ENCODE results near the gene GPR132.
"Not testable (repeated sequence)": the region's sequence is repeated elsewhere in the genome, so short reads cannot be mapped to it uniquely, and the experiment has no call there.

Gene GPR132

DNA sequence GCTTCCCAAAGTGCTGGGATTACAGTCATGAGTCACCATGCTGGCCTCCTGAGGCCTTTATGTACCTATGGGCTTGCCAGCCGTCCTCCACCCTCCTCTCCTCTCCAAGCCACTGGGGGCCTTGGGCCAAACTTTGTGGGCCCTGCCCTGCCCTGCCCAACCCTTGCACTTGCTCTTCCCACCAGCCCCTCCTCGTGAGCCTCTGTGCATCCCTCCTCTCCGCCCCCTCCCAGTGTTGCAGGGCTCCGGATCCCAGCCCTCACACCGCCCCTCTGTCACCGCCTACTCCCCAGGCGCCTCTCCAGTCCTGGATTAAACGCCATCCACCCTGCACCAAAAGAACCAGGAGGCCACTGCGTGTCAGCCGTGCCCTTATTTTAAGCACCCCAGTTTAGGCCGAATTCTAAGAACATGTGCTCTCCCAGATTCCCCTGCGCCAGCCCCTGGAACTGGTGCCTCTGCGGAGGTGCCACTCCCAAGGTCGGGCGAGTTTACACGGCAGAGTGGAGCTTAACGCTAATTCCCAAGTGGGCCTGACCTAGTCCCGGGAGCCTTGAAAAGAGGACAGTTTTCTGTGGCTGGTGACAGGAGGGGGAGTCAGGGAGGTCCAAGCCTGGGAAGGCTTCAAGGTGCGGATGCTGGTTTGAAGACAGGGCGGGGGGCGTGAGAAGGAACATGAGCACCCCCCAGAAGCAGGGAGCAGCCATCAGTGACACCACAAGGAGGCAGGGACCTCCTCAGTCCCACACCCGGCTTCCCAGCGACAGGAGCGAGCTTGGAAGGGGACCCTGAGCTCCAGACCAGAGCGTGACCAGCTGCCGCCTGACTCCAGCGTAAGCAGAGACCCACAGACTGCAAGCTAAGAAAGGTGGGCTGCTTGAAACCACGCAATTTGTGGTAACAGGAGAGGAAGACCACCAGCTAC is 23.1 kb downstream of the GPR132 start:
- DNase-seq (ENCODE audit: low spot score): no peak

DNA sequence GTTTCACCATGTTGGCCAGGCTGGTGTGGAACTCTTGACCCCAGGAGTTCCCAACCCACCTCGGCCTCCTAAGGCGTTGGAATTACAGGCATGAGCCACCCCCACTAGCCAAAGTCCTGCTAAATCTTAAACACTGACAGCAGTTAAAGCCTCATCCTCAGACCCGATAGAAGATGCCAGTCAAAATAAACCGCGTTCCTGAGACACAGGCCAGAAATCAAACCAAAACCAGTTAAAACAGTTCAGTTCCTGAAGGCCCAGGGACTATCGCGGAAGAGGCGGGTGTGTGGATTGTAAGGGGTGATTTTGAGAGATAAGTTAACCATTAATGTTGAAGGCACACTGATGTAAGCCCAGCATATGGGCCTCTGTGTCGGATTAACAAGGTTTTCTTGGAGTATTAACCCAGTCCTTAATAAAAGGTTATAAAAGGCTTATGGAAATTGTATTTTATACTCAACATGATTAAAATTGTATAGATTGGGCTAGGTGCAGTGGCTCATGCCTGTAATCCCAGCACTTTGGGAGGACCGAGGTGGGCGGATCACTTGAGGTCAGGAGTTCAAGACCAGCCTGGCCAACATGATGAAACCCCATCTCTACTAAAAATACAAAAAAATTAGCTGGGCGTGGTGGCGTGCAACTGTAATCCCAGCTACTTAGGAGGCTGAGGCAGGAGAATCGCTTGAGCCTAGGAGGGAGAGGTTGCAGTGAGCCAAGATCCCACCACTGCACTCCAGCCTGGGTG is 25.6 kb downstream of the GPR132 start:
- no peak for DNase-seq (ENCODE audit: low spot score)

GRCh38 chr14:105035616-105036015 is 29.6 kb downstream of the GPR132 start:
- not testable (repeated sequence) for DNase-seq (ENCODE audit: low spot score)

GRCh38 chr14:105034315-105035039 is 30.8 kb downstream of the GPR132 start:
- no peak for DNase-seq (ENCODE audit: low spot score)

DNA sequence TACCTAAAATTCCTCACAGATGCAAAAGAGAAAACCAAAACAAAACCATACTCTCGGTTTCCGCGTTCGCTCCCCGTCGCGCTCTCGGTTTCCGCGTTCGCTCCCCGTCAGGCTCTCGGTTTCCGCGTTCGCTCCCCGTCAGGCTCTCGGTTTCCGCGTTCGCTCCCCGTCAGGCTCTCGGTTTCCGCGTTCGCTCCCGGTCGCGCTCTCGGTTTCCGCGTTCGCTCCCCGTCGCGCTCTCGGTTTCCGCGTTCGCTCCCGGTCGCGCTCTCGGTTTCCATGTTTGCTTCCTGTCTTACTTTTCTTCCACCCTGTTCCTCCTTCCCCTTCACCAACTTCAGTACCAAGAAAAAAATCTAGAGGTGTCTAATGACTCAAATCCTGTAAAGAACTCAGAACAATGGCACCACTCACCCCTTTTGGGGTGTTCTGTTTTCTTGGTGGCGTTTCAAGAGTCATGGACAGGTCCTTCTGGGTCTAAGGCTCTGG is 31.8 kb downstream of the GPR132 start:
- DNase-seq (ENCODE audit: low spot score): not testable (repeated sequence)

GRCh38 chr14:105032451-105032901 is 32.8 kb downstream of the GPR132 start:
- DNase-seq (ENCODE audit: low spot score): not testable (repeated sequence)

DNA sequence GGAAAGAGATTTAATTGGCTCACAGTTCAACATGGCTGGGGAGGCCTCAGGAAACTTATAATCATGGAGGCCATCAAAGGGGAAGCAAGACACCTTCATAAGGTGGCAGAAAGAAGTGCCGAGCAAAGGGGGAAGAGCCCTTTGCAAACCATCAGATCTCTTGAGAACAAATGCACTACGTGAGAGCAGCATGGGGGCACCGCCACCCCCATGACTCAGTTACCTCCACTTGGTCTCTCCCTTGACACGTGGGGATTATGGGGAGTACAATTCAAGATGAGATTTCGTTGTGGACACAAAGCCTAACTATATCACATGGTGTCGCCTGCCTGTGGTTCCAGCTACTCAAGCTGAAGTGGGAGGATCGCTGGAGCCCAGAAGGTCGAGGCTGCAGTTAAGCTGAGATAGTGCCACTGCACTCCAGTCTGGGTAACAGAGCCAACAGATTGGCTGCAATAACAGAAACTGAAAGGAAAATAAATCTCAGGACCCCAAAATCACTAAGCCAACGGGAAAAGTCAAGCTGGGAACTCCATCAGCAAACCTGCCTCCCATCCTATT is 34.3 kb downstream of the GPR132 start:
- DNase-seq (ENCODE audit: low spot score): no peak

GRCh38 chr14:105030194-105030593 is 35.0 kb downstream of the GPR132 start:
- no peak for DNase-seq (ENCODE audit: low spot score)

GRCh38 chr14:105029402-105029801 is 35.8 kb downstream of the GPR132 start:
- DNase-seq (ENCODE audit: low spot score): no peak

DNA sequence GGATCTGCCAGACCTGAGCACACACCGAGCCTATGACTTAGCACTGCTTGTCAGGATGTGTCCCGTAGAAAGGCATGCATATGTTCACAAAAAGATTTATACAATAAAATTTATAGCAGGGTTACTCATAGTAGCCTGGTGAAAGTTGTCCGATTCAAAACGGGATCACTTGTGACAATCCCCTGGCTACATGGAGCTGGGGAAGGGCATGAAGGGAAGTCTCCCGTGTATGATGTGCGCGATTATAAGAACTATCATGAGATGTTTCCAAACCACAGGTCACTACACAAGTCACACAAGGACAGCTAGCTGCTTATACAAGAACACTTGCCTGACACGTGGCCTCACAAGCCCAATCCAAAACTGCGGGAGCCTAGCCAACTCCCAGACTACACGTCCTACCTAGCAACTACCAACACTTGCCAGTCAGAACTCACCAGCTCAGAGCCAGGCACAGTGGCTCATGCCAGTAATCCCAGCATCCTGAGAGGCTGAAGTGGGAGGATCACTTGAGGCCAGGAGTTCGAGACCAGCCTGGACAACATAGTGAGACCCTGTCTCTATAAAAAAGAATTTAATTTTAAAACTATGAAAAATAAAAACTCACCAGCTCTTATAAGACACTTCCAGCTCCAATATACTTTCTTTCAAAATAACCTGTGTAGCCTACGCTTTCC is 36.8 kb downstream of the GPR132 start:
- no peak for DNase-seq (ENCODE audit: low spot score)

DNA sequence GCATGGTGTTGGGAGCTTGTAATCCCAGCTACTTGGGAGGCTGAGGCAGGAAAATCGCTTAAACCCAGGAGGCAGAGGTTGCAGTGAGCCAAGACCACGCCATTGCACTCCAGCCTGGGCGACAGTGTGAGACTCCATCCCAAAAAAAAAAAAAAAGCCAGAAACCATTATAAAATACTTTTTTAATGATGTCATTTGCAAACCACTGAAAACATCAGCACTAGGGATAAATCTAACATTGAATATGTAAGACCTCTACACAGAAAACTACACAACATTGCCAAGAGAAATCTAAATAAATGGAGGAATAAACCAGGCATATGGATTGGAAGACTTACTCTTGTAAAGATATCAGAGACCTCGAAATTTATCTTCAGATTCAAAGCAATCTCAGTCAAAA is 37.5 kb downstream of the GPR132 start:
- not testable (repeated sequence) for DNase-seq (ENCODE audit: low spot score)

DNA sequence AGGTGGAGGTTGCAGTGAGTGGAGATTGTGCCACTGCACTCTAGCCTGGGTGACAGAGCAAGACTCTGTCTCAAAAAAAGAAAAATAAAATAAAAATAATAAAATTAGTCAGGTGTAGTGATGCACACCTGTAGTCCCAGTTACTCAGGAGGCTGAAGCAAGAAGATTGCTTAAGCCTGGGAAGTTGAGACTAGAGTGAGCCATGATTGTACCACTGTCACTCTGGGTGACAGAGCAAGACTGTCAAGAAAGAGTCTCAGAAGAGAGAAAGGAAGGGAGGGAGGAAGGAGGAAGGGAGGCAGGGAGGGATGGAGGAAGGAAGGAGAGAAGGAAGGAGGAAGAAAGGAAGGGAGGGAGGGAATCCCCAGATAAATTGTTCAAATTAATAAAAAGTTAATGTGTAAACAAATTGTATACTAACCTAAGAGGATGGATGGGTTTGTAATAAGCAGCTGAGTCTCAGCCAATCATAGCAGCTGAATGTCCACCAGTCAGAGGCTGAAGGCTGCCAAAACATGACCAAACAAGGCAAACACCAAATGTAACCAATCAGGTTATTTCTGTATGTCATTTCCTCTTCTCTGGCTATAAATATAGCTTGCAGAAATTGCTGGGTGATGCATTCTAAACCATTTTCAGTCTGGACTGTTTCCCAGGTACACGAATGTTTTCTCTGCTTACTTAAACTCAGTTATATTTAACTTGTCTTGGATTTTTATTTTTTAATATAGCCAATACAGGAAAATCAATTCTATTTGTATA is 38.2 kb downstream of the GPR132 start:
- DNase-seq (ENCODE audit: low spot score): peak; percentile 43

GRCh38 chr14:105026033-105026785 is 39.0 kb downstream of the GPR132 start:
- DNase-seq (ENCODE audit: low spot score): no peak

- no peak for DNase-seq (ENCODE audit: low spot score)
Measured at GRCh38 chr14:105025429-105025828, 39.8 kb downstream of the GPR132 start.

- peak; percentile 44 for DNase-seq (ENCODE audit: low spot score)
Measured at GRCh38 chr14:105023791-105024480, 41.3 kb downstream of the GPR132 start.

DNA sequence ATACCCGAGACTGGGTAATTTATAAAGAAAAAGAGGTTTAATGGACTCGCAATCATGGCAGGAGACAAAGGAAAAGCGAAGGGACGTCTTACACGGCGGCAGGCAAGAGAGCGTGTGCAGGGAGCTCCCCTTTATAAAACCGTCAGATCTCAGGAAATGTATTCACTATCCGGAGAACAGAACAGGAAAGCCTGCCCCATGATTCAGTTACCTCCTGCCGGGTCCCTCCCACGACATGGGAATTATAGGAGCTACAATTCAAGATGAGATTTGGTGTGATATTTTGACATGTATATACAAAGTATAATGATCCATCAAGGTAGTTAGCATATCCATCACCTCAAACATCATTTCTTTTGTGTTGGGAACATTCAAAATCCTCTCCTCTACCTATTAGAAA is 42.1 kb downstream of the GPR132 start:
- DNase-seq (ENCODE audit: low spot score): no peak

- peak; percentile 34 for DNase-seq (ENCODE audit: low spot score)
Measured at GRCh38 chr14:105022276-105022670, 43.0 kb downstream of the GPR132 start.

DNA sequence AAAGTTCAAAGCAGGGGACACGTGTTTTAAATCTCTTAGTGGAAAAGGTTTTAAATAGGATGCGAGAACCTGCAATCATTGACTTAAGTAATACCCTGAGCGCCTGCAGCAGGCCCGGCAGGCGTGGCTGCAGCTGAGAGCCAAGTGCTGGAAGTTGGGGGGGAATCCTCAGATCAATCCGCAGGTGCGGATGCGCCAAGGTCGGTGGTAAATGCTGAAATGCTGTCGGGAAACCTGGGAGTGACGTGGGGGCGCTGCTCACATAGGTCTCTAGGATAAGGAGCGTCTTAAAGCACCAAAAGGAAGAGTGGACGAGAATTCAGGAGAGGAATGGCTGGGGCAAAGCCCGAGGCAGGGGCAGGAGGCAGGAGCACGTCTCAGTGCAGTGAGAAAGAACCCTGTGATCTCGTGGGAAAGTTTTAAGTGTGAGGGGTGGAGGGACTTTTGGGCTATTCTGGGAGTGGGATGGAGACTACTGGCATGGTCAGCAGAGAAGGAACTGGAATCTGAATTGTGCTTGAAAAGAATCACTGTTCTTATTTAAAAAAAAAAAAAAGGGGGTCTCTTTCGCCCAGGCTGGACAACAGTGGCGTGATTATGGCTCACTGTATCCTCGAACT is 43.5 kb downstream of the GPR132 start:
- peak; percentile 84 for DNase-seq (ENCODE audit: low spot score)

Measured in SW480 (cell line).